Mammary epithelial cell (primary cell): Measurements from ENCODE around the gene RRP8.

Experiments used
- EZH2 ChIP-seq: IDR thresholded peaks from 2 replicates; pipeline ENCODE4 v1.6.1; 2012; ENCODE audit warnings: low read length, inconsistent platforms, borderline replicate concordance
- TF ChIP-seq, protein P1 (sequence below), 2 donors: IDR thresholded peaks in 1 of 2; conservative IDR thresholded peaks in 1 of 2; 2 replicates each; pipeline ENCODE4 v1.5.1; 2011 to 2012; ENCODE audit warnings: inconsistent platforms in 2 of 2, low read length in 2 of 2, mild to moderate bottlenecking in 2 of 2, control low read depth in 1 of 2, low read depth in 1 of 2; ENCODE audit not compliant: insufficient read depth in 1 of 2; ENCODE audit errors: extremely low read depth in 1 of 2

DNA sequence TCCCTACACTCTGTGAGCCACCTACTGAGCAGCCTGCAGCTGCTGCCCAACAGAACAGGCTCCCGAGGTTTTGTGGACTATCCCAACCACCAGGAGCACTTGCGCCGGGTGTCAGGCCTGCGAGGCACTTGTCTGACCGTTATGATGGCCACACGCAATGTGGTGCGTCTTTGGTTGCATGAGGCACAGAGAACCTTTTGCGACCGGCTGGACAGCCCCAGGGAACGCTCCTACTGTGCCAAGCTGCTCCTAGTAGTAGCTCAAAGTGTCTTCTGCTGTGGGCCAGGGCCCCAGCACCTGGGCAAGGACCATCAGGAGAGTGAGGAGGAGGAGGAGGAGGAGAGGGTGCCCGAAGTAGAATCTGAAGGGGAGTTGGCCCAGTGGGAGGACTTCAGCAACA is 46.4 kb downstream of the RRP8 start:
- TF ChIP-seq, protein P1, sequence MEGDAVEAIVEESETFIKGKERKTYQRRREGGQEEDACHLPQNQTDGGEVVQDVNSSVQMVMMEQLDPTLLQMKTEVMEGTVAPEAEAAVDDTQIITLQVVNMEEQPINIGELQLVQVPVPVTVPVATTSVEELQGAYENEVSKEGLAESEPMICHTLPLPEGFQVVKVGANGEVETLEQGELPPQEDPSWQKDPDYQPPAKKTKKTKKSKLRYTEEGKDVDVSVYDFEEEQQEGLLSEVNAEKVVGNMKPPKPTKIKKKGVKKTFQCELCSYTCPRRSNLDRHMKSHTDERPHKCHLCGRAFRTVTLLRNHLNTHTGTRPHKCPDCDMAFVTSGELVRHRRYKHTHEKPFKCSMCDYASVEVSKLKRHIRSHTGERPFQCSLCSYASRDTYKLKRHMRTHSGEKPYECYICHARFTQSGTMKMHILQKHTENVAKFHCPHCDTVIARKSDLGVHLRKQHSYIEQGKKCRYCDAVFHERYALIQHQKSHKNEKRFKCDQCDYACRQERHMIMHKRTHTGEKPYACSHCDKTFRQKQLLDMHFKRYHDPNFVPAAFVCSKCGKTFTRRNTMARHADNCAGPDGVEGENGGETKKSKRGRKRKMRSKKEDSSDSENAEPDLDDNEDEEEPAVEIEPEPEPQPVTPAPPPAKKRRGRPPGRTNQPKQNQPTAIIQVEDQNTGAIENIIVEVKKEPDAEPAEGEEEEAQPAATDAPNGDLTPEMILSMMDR (conservative IDR thresholded peaks at IDR 0.05 in 1 of 2, IDR thresholded peaks at IDR 0.05 in 1 of 2; ENCODE audit: extremely low read depth in 1 of 2, insufficient read depth in 1 of 2, low read depth in 1 of 2, low read length in 2 of 2), result no peak
- no peak for TF ChIP-seq EZH2
